B cell (primary cell): ENCODE data around the gene PTPN23. TPM values are rescaled to one million over a fixed set of nuclear protein-coding genes. Genes with fewer than 3 reads are reported as not detected.

Experiments used
- ATAC-seq: fragments of 200-7000 bp; cut with Tn5 transposase; one replicate; pipeline ENCODE4 v1.10.0; 2021; ENCODE audit warnings: low read depth, mild to moderate bottlenecking, moderate number of reproducible peaks, moderate library complexity
- CTCF ChIA-PET: fragments of 350-600 bp; sonication (Branson Sonifier 250); formaldehyde crosslinking; loops from one replicate; lab custom pipeline; 2021; ENCODE audit warnings: antibody characterized with exemption, inconsistent platforms; lab: Charles Lee
- POLR2A ChIA-PET: fragments of 350-600 bp; sonication (Branson Sonifier 250); formaldehyde crosslinking; loops from one replicate; lab custom pipeline; 2021; ENCODE audit warnings: antibody characterized with exemption; lab: Charles Lee
- DNase-seq: peaks from one replicate; pipeline ENCODE4 v3.0.0; 2013
- H2AFZ ChIP-seq: 2 replicates; pipeline ENCODE4 v1.6.1; 2012; ENCODE audit warnings: mild to moderate bottlenecking, low read depth, low read length; ENCODE audit not compliant: insufficient read depth, poor library complexity, severe bottlenecking
- H3K27ac ChIP-seq, 2 donors: 1 replicate in 1 of 2; 2 replicates in 1 of 2; pipeline ENCODE4 v1.5.1; 2012 to 2013; ENCODE audit warnings: low read length in 2 of 2, mild to moderate bottlenecking in 2 of 2, moderate library complexity in 1 of 2
- H3K27me3 ChIP-seq, 4 experiments: fragments of 200-600 bp in 1 of 4; sonication (generic) in 1 of 4; replicated peaks in 1 of 4; 1 replicate in 2 of 4; 2 replicates in 2 of 4; pipeline versions ENCODE4 v1.6.1 to v1.7.0; 2013 to 2016; ENCODE audit warnings: low read length in 3 of 4, mild to moderate bottlenecking in 2 of 4, mixed read lengths in 1 of 4, moderate library complexity in 1 of 4; ENCODE audit not compliant: insufficient read depth in 4 of 4, control insufficient read depth in 3 of 4; ENCODE audit errors: control extremely low read depth in 1 of 4
- H3K36me3 ChIP-seq, 2 experiments: replicated peaks in 1 of 2; 1 replicate in 1 of 2; 2 replicates in 1 of 2; pipeline versions ENCODE4 v1.6.1 to v1.7.1; 2013; ENCODE audit warnings: low read length in 1 of 2; ENCODE audit not compliant: insufficient read depth in 2 of 2, control insufficient read depth in 1 of 2; ENCODE audit errors: control extremely low read depth in 1 of 2, extremely low read depth in 1 of 2
- H3K4me1 ChIP-seq, 2 donors: fragments of 200-600 bp in 1 of 2; sonication (generic) in 1 of 2; 1 replicate in 1 of 2; 2 replicates in 1 of 2; pipeline versions ENCODE4 v1.5.1 to v1.6.1; 2013 to 2017; ENCODE audit warnings: low read length in 2 of 2; ENCODE audit not compliant: control insufficient read depth in 2 of 2, insufficient read depth in 2 of 2
- H3K4me2 ChIP-seq: replicated peaks from 2 replicates; pipeline ENCODE3; 2012; ENCODE audit warnings: mild to moderate bottlenecking, low read depth, low read length; ENCODE audit not compliant: poor library complexity, severe bottlenecking
- H3K4me3 ChIP-seq, 5 experiments: fragments of 200-600 bp in 1 of 5; sonication (generic) in 1 of 5; 1 replicate in 3 of 5; 2 replicates in 2 of 5; pipeline versions ENCODE4 v1.5.1 to v1.7.0; 2011 to 2016; ENCODE audit warnings: low read length in 4 of 5, mild to moderate bottlenecking in 4 of 5, low read depth in 2 of 5, control low read depth in 1 of 5, moderate library complexity in 1 of 5; ENCODE audit not compliant: insufficient read depth in 1 of 5; ENCODE audit errors: control extremely low read depth in 1 of 5, extremely low read depth in 1 of 5
- H3K79me2 ChIP-seq: fragments of 200-600 bp; sonication (generic); one replicate; pipeline ENCODE4 v1.6.0; 2016; ENCODE audit warnings: low read length; ENCODE audit not compliant: control insufficient read depth, insufficient read depth
- H3K9ac ChIP-seq: fragments of 200-600 bp; sonication (generic); 2 replicates; pipeline ENCODE4 v1.6.1; 2017; ENCODE audit warnings: mild to moderate bottlenecking, low read length, moderate library complexity
- H3K9me3 ChIP-seq, 3 donors: one replicate each; pipeline versions ENCODE4 v1.6.1 to v1.7.1; 2013; ENCODE audit warnings: low read length in 2 of 3; ENCODE audit not compliant: control insufficient read depth in 2 of 3, insufficient read depth in 1 of 3; ENCODE audit errors: control extremely low read depth in 1 of 3
- H4K20me1 ChIP-seq: 2 replicates; pipeline ENCODE4 v1.6.0; 2012; ENCODE audit warnings: mild to moderate bottlenecking, low read length; ENCODE audit not compliant: insufficient read depth, control insufficient read depth, poor library complexity, severe bottlenecking
- H3K27ac Mint-ChIP-seq: one replicate; pipeline ENCODE4 v1.8.0; 2021; ENCODE audit warnings: mixed read lengths
- H3K27me3 Mint-ChIP-seq: one replicate; pipeline ENCODE4 v1.8.0; 2021; ENCODE audit warnings: mixed read lengths
- H3K4me1 Mint-ChIP-seq: one replicate; pipeline ENCODE4 v1.8.0; 2021; ENCODE audit warnings: mixed read lengths
- H3K4me3 Mint-ChIP-seq: one replicate; pipeline ENCODE4 v1.8.0; 2021; ENCODE audit warnings: mixed read lengths
- H3K9me3 Mint-ChIP-seq: one replicate; pipeline ENCODE4 v1.8.0; 2022; ENCODE audit warnings: mixed read lengths; ENCODE audit not compliant: insufficient read depth
- EZH2 ChIP-seq: IDR thresholded peaks from 2 replicates; pipeline ENCODE4 v1.6.1; 2012; ENCODE audit warnings: borderline replicate concordance, low read depth, mild to moderate bottlenecking, moderate library complexity, low read length; ENCODE audit not compliant: insufficient read depth, poor library complexity, severe bottlenecking
- WGBS: methylation state at CpG from one replicate; pipeline ENCODE4 v1.1.5; 2013; ENCODE audit warnings: missing lambda C conversion rate; ENCODE audit not compliant: insufficient coverage; 5-methylcytosine and 5-hydroxymethylcytosine counted together
- intact Hi-C: fragments of 100-400 bp; cut with micrococcal nuclease; formaldehyde crosslinking; loops from one replicate; pipeline ENCODE4 v1.10.0; 2022
- polyA plus RNA-seq: library from polyadenylated mRNA; depleted of rRNA; stranded (reverse); fragments of >200 nt; gene quantifications from 2 replicates; pipeline ENCODE4 v1.2.3, GENCODE V29; 2012
- total RNA-seq, 2 donors: library from RNA; stranded (reverse); fragments of 120-200 nt in 1 of 2; gene quantifications; 1 replicate in 1 of 2; 2 replicates in 1 of 2; pipeline versions ENCODE4 v1.2.3 to v1.2.4, GENCODE V29; 2013 to 2022
- TF ChIP-seq, protein P1 (sequence below): fragments of 200-600 bp; IDR thresholded peaks from one replicate; pipeline ENCODE4 v1.8.0; 2022; ENCODE audit warnings: antibody characterized with exemption, mild to moderate bottlenecking

The PTPN23 gene
- total and polyA plus RNA-seq, 2 donors (not counting 1 experiment from before 2014, with no cell fraction given), result 21.3 to 68.8 TPM

DNA sequence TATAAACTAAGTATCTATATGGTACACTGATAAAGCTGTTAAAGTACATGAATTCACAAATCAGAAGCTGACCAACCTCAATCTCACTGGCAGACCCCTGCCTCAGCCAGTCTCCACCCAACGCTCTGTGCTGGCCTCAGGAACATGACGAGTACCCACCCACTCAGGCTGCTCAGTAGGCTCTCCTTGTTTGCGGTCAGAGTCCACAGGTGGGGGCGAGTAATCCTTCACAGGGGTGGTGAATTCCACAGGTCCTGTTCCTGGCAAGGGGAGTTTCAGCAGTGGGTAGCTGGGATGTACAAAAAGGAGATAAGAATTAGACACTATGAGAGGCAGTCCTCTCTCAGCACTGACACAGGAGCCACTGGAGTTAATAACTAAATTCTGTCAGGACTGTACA, 54.0 kb downstream of the PTPN23 start:
- POLR2A ChIA-PET, result no interaction called here
- H3K4me1 ChIP-seq, result no peaks in the 10 kb centered on the region
- Mint-ChIP-seq H3K4me1 (no peaks in the 10 kb centered on the region), H3K9me3 (no peaks in the 10 kb centered on the region), H3K27ac (no peak overlapping the region), H3K4me3 (no peak overlapping the region), H3K27me3 (no peaks in the 10 kb centered on the region)
- TF ChIP-seq, protein P1, sequence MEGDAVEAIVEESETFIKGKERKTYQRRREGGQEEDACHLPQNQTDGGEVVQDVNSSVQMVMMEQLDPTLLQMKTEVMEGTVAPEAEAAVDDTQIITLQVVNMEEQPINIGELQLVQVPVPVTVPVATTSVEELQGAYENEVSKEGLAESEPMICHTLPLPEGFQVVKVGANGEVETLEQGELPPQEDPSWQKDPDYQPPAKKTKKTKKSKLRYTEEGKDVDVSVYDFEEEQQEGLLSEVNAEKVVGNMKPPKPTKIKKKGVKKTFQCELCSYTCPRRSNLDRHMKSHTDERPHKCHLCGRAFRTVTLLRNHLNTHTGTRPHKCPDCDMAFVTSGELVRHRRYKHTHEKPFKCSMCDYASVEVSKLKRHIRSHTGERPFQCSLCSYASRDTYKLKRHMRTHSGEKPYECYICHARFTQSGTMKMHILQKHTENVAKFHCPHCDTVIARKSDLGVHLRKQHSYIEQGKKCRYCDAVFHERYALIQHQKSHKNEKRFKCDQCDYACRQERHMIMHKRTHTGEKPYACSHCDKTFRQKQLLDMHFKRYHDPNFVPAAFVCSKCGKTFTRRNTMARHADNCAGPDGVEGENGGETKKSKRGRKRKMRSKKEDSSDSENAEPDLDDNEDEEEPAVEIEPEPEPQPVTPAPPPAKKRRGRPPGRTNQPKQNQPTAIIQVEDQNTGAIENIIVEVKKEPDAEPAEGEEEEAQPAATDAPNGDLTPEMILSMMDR, result no peak
- no peak for TF ChIP-seq EZH2
- no peak overlapping the region for H3K9ac ChIP-seq
- CTCF ChIA-PET, result no interaction called here
- H3K79me2 ChIP-seq, result peaks cover 18% of the 10 kb centered on the region
- DNase-seq, result no peak
- 100% methylated on average over 2 of the region's 4 CpGs for WGBS
- H3K4me3 ChIP-seq, result no peak overlapping the region
- H2AFZ ChIP-seq, result no peak overlapping the region
- intact Hi-C loops, result no loop called here
- H3K27me3 ChIP-seq, result no peaks in the 10 kb centered on the region
- peaks cover 10% of the 10 kb centered on the region for H4K20me1 ChIP-seq
- ATAC-seq, result no peak
- H3K27ac ChIP-seq, result no peak overlapping the region
- H3K4me2 ChIP-seq, result no peak overlapping the region
- no peaks in the 10 kb centered on the region for H3K9me3 ChIP-seq
- H3K36me3 ChIP-seq, result peaks cover 2 to 64% of the 10 kb centered on the region in 2 experiments

DNA sequence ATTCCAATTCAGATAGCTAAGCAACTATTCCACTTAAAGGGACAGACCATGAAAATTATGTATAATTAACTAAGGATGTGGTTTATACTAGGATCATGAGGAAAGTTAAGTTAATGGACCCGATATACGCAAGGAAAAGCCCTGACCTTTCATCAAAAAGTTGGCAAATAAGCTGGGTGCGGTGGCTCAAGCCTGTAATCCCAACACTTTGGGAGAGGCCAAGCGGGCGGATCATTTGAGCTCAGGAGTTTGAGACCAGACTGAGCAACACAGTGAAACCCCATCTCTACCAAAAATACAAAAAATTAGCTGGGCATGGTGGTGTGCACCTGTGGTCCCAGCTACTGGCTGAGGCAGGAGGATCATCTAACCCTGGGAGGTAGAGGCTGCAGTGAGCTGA, 55.4 kb downstream of the PTPN23 start:
- Mint-ChIP-seq H3K9me3 (no peaks in the 10 kb centered on the region), H3K27ac (no peak overlapping the region), H3K27me3 (no peaks in the 10 kb centered on the region), H3K4me1 (no peaks in the 10 kb centered on the region), H3K4me3 (no peak overlapping the region)
- no peaks in the 10 kb centered on the region for H3K27me3 ChIP-seq
- 97% methylated on average over 5 of the region's 5 CpGs for WGBS
- H3K9ac ChIP-seq, result no peak overlapping the region
- ATAC-seq (no peak), DNase-seq (no peak)
- TF ChIP-seq, protein P1, result no peak
- TF ChIP-seq EZH2, result no peak
- H2AFZ ChIP-seq, result no peak overlapping the region
- peaks cover 10% of the 10 kb centered on the region for H4K20me1 ChIP-seq
- peaks cover 18% of the 10 kb centered on the region for H3K79me2 ChIP-seq
- H3K9me3 ChIP-seq, result no peaks in the 10 kb centered on the region
- H3K4me1 ChIP-seq, result no peaks in the 10 kb centered on the region
- ChIA-PET CTCF (interaction anchor here (1.0 kb wide), 1 partner anchor 15 kb away, joined by 3 read pairs; no protein-coding TSS in a partner anchor), POLR2A (no interaction called here)
- no peak overlapping the region for H3K4me2 ChIP-seq
- peaks cover 2 to 64% of the 10 kb centered on the region in 2 experiments for H3K36me3 ChIP-seq
- intact Hi-C loops, result no loop called here
- no peak overlapping the region for H3K27ac ChIP-seq
- H3K4me3 ChIP-seq, result no peak overlapping the region
